Stimulated activated CD8-positive, alpha-beta memory T cell treated with anti-CD3 and anti-CD28 coated beads, Interleukin-4, amount 100 ng/mL, for 4 hours (primary cell): ENCODE measurements around the gene BPTF.
"Not testable (repeated sequence)": the region's sequence is repeated elsewhere in the genome, so short reads cannot be mapped to it uniquely, and the experiment has no call there.

Experiments
- DNase-seq, 2 donors: peaks; one replicate each; pipeline ENCODE4 v3.0.0-alpha.2; 2020; ENCODE audit warnings: low read depth in 2 of 2, low spot score in 1 of 2

BPTF gene, protein sequence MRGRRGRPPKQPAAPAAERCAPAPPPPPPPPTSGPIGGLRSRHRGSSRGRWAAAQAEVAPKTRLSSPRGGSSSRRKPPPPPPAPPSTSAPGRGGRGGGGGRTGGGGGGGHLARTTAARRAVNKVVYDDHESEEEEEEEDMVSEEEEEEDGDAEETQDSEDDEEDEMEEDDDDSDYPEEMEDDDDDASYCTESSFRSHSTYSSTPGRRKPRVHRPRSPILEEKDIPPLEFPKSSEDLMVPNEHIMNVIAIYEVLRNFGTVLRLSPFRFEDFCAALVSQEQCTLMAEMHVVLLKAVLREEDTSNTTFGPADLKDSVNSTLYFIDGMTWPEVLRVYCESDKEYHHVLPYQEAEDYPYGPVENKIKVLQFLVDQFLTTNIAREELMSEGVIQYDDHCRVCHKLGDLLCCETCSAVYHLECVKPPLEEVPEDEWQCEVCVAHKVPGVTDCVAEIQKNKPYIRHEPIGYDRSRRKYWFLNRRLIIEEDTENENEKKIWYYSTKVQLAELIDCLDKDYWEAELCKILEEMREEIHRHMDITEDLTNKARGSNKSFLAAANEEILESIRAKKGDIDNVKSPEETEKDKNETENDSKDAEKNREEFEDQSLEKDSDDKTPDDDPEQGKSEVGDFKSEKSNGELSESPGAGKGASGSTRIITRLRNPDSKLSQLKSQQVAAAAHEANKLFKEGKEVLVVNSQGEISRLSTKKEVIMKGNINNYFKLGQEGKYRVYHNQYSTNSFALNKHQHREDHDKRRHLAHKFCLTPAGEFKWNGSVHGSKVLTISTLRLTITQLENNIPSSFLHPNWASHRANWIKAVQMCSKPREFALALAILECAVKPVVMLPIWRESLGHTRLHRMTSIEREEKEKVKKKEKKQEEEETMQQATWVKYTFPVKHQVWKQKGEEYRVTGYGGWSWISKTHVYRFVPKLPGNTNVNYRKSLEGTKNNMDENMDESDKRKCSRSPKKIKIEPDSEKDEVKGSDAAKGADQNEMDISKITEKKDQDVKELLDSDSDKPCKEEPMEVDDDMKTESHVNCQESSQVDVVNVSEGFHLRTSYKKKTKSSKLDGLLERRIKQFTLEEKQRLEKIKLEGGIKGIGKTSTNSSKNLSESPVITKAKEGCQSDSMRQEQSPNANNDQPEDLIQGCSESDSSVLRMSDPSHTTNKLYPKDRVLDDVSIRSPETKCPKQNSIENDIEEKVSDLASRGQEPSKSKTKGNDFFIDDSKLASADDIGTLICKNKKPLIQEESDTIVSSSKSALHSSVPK (N-terminal part only)

DNA sequence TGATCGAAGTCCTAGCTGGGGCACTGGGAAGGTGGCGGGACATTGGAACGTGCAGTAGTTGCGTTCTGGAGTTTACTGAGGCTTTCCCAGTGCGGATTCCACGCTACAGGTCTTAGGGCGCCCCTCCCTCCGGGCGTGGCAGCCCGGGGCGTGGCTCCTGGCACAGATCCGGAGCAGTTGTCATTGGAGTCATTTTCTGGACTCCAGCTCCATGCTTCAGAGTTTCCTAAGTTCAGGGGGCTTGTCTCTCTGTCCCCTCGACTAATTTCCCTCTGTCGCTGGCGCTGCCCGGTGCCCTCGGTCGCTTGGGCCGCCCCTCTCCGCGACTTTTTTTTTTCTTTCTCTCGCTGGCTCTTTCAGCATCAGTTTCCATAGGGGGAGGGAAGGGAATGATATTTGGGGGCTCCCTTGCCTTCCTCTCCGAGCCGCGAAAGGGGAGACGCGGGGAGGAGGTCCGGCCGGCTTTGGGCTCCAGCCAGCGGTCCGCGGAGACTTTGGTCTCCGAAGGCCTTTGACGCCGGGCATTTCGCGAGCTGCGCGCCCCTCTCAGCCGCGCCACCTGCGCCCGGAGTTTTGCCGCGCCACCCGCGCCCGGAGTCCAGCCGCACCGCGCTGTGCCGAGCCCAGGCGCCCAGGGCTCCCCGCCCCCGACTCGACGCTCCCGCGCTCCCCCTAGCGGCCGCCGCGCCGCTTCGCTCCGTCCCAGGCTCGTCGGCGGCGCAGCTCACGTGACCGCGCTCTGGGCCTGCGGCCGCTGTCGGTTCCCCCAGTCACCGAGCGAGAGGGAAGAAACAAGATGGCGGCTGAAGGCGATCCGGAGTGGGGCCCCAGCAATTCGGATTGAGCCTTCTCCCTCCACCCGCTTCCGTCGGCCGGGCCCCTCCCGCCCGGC lies at the start of gene BPTF:
Gene BPTF (plus strand): TSS at position 769 of the 892 bp plus-strand sequence. CDS start 222 bp downstream, outside the sequence.
- DNase-seq = peak; percentile 75 to 85

GRCh38 chr17:67779098-67779672 lies 46.1 kb upstream of the BPTF start:
- DNase-seq = no peak

- no peak for DNase-seq
Measured at GRCh38 chr17:67784364-67785121, 40.8 kb upstream of the BPTF start.

DNA sequence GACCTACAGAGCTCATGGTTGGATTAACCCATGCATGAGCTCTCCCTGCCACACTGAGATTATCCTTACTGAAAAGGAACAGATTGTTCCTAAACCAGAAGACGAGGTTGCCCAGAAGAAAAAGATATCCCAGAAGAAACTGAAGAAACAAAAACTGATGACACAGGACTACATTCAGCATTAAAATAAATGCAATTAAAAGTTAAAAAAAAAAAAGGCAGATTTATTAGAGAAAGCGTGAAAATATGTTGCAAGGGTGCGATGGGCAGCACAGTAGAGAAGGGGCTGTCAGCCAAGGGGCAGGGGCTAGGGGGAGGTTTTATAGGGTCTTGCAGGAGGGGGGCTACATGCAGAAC lies 40.2 kb upstream of the BPTF start:
- no peak for DNase-seq

DNA sequence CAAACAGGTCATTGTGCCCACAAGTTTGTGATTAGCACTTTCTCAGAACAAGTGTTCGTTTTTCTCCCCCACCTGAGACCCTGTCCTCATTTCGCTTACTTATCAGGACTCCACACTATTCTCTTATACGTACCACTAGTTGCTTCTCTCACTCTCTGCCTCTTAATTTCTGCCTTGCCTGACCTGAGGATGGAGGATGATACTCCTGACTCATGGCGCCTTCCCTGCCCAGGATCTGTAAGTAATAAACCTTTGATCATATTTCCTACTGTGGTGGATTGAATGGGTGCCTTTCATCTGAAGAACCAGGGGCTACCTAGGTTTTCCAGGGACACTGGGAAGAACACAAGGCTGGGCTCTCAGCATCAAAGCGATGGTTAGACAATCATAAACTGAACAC lies 39.8 kb upstream of the BPTF start:
- DNase-seq = no peak

DNA sequence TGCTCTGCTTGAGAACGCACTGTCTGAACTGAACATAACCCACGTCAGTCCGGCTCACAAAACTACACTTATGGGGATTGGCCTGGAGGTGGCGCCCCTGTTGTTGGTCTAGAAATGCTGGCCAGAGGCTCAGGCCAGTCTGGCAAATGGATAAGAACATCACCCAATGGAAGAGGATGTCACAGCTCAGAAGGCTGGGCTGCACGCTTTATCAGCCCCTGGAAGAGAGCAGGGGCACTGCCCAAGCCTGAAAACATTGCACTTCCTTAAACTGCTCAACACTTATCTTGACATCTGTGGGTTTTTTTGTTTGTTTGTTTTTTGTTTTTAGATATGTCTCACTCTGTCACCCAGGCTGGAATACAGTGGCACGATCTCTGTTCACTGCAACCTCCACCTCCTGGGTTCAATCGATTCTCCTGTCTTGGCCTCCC lies 24.8 kb upstream of the BPTF start:
- DNase-seq = no peak

- no peak for DNase-seq
Measured at GRCh38 chr17:67801626-67802175, 23.6 kb upstream of the BPTF start.

DNA sequence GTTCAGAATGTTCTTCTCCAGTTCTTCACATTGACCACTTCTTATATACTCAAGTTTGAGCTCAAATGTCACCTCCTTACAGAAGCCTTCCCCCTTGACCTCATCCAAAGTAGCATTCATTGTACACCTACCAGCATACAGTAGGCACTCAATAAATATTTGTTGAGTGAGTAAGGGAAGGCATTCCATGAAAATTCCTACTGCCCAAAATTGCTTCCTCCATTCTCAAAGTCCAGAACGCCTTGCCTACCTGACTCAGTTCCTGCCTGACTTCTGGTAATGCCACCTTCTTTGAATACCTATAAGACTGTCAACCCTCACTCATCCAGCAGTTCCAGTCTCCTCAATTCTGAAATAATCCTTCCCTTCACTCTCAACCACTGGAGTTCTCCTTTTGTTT lies 14.8 kb upstream of the BPTF start:
- DNase-seq = no peak

GRCh38 chr17:67812380-67812779 lies 12.9 kb upstream of the BPTF start:
- DNase-seq = not testable (repeated sequence)

- no peak for DNase-seq
Measured at GRCh38 chr17:67813803-67814180, 11.5 kb upstream of the BPTF start.

DNA sequence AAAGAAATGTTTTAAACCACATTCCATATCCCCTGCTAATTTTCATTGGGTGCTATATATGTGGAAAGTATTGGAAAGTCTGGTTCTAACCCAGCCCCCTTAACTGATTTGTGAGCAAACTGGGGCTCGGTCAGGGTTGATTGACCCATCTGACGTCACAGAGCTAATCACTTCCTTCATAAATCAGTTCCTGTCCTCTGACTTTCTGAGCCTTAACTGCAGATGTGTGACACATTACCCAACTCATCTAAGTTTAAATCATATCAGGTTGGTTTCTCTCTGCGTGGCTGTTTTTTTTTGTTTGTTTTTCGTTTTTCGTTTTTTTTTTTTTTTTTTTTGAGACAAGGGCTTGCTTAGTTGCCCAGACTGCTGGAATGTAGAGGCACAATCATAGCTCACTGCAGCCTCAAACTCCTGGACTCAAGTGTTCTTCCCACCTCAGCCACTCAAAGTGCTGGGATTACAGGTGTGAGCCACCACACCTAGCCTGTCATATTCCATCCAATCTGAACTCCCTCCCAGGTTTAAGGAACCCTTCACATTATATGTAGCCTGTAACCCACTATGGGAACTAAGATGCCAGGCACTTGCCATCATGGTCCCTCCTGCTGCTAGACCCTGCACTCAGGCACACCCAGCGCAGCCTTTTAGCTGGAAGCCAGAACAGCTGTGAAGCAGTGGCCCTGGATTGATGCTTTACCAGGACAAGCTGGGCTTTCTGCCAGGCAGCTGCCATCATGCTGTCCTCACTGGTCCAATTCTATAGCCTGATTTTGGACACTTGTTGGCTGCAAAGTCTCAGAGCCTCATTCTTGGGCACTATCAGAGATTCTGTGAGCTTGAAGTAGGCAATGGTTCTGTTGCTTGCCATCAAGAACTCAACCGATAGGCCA lies 6.9 kb upstream of the BPTF start:
- no peak for DNase-seq

- DNase-seq = no peak
Measured at GRCh38 chr17:67819722-67820121, 5.6 kb upstream of the BPTF start.

DNA sequence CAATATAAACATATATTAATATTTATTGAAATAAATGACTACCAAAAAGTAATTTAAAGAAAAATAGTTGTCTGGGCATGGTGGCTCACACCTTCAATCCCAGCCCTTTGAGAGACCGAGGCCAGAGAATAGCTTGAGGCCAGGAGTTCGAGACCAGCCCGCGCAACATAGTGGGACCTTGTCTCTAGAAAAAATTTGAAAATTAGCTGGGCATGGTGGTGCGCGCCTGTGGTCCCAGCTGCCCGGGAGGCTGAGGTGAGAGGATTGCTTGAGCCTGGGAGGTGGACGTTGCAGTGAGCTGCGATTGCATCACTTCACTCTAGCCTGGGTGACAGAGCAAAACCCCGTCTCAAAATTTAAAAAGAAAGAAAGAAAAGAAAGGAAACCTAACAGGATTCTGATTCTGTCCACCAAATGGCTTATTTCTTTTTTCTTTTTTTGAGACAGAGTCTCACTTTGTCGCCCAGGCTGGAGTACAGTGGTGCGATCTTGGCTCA lies 3.4 kb upstream of the BPTF start:
- no peak for DNase-seq

DNA sequence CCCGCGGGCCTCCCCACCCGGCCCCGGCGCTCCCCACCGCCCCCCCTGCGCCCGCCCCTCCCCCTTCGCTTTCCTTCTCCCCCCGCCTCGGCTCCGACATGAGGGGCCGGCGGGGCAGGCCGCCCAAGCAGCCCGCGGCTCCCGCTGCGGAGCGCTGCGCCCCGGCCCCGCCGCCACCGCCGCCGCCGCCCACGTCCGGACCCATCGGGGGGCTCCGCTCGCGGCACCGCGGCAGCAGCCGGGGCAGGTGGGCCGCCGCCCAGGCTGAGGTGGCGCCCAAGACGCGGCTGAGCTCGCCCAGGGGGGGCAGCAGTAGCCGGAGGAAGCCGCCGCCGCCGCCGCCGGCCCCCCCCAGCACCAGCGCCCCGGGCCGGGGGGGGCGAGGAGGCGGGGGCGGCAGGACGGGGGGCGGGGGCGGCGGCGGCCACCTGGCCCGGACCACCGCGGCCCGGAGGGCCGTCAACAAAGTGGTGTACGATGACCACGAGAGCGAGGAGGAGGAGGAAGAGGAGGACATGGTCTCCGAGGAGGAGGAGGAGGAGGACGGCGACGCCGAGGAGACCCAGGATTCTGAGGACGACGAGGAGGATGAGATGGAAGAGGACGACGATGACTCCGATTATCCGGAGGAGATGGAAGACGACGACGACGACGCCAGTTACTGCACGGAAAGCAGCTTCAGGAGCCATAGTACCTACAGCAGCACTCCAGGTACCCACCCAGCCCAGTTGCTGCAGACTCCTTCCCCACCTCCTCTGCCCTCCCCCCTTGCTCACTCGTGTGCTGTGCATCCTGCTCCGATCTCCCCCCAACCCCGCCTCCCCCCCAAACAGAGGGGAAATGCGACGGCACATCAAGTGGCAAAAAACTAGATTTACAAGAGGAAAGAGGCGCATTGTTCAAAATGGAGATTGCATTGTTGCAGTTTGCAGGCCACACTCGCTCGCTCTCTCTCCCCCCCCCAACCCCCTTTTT lies 611 bp downstream of the BPTF start:
- DNase-seq = peak in 1 of 2 donors; percentile 14

DNA sequence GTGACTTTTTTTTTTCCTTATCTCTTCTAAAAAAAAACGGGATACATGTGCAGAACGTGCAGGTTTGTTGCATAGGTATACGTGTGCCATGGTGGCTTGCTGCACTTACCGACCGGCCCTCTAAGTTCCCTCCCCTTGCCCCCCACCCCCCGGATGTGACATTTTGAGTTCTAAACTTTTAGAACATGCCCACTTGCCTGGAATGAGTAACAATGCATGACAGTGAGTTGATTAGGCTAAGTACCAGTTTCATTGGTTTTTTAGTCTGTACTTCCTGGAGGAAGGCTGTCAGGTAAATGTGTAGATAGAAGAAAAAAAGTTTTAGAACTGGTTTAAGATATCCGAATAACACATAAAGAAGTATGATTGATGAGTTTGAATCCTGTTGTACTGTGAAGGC lies 4.0 kb downstream of the BPTF start:
- no peak for DNase-seq

DNA sequence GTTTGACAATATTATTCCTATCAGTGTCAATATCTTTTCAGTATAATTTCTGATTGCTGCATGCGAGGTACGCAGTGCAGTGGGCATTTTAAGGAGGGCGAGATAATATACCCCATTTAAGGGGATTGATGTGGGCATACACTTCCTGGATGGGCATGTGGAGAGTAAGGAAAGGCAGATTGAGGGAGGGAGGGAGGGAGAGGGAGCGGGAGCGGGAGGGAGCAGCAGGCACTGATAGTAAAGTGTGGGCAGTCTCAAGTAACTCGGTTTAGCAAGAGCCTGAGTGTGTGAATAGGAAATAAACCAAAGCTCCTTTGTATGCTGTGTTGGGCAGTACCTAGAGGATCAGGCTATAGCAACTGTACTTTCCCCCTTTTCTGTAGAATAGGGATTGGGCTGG lies 5.1 kb downstream of the BPTF start:
- no peak for DNase-seq

- no peak for DNase-seq
Measured at GRCh38 chr17:67831268-67831667, 6.0 kb downstream of the BPTF start.
